HG03025 (cell line): ENCODE results near the gene AIRE.
"Not testable (repeated sequence)": the region's sequence is repeated elsewhere in the genome, so short reads cannot be mapped to it uniquely, and the experiment has no call there.

Experiments used
- ATAC-seq: cut with Tn5 transposase; IDR thresholded peaks from one replicate; pipeline ENCODE4 v1.9.1; 2021; ENCODE audit warnings: mild to moderate bottlenecking, moderate library complexity; ENCODE audit not compliant: unreplicated experiment, low FRiP score

The AIRE gene

DNA sequence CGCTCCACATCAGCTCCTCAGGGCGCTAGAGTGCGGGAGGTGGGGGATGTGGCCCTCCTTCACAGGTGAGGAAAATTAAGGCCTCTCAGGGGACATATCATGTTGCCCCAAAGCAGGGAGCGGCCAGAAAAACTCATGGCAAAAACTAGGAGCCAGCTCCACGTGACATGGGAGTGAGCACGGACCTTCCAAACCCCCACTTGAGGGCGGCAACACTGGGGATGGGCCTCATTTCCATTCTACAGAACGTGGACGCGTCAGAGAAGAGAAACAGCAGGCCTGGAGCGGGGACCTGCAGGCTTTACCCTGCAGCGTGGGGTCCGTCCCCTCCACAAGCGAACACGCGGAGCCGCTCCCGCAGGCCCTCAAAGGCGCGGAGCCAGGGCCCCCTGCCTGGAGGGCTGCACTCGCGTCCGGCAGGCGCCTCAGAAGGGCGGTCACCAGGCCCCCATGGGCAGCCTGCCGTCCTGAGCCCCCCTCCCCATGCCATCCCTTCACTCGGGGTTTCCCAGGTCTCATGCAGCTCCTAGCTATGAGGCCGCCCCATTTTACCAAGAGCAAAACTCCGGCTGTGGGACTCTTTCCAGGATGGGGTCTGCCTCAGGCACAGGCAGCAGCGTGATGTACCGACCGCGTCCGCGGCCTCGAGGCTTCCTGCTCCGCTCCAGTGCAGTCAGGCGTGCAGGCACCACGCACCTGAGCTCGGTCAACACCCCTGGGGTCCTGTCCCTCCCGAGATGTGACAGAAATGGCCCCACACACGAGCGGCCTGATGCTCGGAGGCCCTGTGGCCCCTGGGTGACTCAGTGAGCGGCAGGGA, 48.0 kb downstream of the AIRE start:
- no peak for ATAC-seq

DNA sequence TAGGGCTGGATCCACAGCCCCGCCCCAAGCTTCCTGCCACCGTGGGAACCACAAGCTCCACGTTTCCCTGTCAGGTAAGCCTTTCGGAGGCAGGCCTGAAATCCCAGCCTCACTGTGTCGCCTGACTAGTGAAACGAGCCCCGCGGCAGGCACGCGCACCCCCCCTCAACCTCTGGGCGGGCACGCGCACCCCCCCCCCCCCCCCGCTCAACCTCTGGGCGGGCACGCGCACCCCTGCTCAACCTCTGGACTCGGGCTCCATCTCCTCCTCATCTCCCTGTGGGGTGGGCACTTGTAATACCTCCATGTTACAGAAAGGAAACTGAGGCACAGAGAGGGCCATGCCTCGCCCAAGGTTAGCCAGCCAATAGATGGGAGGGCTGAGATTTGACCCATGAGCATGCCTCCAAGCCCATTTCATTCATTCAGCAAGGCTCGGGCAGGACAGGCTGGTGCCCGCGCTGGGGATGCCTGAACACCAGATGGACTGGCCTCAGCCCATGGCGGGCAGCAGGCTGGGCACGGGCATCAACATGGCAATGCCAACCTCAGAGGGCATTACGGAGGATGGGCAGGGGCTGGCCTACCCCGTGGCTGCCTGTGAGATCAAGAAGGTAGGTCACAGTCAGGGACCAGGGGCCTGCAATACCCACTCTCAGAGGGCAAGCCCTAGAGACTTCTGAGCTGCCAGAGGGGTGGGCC, 48.8 kb downstream of the AIRE start:
- no peak for ATAC-seq

DNA sequence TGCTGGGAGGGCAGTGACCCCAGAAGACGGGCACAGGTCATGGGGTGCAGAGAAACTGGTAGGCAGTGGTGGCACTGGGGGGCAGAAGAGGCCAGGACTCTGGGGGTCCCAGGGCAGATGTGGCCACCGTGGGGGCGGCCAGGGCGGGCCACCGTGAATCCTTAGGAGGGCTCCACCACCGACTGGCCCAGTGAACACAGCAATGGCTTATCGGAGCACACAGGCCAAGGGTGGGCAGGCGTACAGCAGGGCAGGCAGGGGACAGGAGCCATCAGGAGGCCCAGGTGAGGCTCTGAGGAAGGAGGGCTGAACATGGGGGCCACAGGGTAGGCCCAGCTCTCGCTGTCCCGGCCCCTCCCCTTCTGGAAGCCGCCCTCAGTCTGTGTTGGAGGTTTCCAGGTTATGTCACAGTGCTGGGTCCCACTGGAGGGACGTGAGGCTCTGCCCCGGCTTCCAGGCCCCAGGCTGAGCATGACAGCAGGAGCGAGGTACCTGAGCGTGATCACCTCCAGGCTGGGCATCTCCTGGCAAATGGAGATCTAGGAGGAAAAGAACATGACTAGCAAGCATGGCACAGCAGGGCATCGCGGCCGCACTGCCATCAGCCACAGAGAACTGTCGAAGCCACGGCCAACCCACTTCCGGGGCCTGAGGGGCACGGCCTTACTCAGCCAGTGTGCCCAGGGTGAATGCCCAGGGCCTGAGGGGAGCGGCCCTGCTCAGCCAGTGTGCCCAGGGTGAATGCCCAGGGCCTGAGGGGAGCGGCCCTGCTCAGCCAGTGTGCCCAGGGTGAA, 49.8 kb downstream of the AIRE start:
- ATAC-seq, result no peak

DNA sequence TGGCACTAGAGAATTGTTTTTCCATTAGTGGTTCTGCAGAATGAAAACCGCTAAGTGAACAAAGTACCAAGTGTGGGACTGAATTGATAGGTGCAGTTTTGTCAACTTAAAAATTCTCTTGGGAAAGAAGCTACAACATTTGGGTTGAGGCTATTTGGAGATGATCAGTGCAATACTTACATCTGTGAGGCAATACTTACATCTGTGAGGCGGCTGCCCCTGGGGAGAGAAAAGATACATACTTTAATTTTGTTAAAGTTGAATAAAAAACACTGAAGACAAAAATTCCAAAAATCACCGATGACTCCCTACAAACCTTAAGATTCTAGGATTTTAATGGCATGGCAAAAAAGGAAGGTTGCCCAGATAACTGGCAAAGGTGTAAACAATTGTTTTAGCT, 51.8 kb downstream of the AIRE start:
- ATAC-seq, result no peak

DNA sequence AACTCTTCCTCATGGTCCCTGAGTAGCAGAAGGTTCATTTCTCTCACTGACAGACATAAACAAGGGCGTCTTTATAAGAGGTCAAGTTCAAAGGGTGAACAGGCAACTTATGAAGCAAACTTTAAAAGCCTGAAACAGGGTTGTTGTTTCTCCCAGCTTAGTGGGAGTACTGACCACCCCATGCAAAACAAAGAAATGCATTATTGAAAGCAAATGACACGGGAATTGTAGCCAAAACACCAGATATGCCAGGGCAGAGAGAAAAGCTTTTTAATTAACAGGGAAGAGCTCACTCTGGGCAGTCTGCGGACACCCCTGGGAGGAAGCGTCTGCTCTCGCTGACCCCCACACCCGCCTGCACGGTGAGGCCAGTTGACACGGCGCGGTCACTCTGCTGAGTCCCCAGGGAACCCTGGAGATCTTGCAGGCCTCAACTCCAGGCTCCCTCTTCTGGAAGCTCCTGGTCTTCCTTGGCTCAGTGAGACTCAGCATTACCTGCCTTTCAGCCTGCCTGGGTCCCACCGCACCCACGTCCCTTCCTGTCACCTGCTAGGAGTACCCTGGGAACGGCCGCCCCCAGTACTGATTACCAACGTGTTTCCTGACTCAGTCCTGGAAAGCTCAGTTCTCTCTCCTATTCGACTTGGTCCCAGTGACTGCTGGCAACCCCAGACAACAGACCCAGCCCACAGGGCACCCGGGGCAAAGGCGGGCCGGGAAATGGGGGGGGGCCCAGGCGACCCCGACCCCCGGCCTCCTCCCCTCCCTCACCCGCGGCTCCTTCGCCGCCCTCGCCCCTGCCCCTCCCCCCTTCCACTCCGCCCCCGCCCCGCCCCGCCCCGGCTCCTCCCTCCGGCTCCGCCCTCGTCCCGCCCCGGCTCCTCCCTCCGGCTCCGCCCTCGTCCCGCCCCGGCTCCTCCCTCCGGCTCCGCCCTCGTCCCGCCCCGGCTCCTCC, 52.5 kb downstream of the AIRE start:
- no peak for ATAC-seq

DNA sequence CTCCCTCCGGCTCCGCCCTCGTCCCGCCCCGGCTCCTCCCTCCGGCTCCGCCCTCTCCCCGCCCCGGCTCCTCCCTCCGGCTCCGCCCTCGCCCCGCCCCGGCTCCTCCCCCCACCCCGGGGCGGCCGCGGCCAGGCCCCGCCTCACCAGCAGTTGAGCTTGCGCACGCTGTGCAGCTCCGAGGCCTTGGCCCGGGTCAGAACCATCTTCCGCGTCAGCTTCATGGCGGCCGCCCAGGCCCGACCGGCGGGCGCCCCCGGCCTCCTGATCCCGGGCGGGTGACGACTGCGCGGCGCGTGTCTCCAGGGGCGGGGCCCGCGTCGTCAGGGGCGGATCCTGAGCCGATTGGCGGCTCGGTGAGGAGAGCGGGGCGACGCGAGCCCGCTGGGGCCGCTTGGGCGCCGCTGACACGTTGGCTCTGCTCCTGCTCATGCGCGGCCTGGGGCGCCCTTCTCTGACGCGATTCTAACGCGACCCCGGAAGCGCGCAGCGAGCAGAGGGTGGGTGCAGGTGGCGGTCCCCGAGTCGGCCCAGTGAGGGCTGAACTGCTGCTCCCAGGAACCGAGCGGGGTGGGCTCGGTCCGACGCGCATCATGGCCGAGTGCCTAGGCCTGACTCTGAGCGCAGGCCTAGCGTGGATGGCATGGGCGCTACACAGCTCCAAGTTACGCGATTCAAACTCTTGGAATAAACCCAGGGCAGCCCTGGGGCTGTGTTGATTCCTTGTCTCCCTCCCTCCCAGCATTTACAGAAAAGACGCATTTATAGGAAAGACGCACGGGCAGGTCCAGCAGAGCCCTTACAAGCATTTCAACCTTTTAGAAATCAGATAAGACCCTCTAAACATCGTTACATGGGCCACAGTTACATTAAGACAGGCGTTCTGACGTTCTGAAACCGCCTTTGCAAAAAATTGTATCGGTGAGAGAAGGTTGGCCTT, 53.6 kb downstream of the AIRE start, which contains the start of gene CFAP410:
TSS of gene CFAP410 (minus strand) at position 420 of the 940 bp plus-strand sequence. CDS start at position 224, 196 bp downstream.
- ATAC-seq, result peak; percentile 83

DNA sequence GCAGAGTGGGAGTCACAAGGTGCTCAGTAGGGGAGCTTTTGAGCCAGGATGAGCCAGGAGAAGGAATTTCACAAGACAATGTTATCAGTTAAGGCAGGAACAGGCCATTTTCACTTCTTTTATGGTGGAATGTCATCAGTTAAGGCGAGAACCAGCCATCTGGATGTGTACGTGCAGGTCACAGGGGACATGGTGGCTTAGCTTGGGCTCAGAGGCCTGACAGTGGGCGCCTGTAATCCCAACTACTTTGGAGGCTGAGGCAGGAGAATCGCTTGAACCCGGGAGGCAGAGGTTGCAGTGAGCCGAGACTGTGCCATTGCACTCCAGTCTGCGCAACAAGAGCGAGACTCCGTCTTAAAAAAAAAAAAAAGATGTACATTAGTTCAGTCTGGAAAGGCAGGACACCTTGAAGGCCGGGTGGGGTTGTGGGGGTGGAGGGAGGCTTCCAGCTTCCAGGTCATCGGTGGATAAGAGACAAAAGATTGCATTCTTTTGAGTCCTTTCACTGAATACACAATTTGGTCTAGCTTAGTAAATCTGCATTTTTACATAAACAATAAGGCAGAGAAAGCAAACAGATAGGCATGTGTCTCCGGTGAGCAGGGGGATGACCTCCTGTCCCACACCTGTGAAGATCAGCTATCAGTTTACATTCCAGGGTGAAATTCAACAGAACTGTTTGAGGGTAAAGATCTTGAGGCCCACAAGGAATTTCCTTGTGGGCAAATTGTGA, 56.2 kb downstream of the AIRE start:
- not testable (repeated sequence) for ATAC-seq

DNA sequence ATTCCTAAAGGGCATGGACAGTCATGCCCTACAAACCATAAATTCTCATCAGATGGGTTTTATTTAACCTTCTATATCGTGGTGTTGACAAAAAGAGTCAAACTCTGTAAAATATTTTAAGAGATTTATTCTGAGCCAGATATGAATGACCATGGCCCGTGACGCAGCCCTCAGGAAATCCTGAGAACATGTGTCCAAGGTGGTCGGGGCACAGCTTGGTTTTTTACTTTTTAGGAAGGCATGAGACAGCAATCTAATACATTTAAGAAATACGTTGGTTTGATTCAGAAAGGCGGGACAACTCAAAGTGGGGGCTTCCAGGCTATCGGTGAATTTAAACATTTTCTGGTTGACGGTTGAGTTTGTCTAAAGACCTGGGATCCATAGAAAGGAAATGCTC, 57.3 kb downstream of the AIRE start:
- ATAC-seq, result not testable (repeated sequence)

DNA sequence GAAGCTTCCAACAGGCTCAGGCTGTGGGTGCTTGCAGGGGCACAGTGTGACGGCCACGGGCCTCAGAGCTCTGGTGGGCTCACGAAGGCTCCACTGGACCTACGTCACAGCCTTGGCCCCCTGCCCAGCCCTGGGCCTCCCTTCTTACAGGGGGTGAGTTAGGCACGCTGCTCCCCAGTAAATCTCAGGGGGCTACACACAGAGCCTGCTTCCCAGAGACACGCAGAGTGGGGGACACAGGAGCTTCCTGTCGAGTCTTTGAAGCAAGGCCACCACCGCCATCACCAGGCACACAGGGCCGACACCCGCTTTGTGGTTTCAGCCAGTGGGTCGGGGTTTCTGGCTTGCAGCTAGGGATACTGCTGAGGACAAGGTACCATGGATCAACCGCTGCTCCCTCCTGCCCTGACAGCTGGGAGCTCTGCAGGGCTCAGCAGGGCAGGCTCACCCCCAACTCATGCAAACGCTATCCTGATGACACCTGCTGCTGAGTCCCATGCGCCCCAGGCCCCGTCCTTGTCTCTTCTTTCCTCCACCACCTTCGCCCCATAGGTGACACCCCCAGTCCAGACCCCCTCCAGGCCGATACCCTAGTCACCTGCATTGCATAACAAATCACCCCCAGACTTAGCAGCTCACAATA, 59.0 kb downstream of the AIRE start:
- no peak for ATAC-seq

DNA sequence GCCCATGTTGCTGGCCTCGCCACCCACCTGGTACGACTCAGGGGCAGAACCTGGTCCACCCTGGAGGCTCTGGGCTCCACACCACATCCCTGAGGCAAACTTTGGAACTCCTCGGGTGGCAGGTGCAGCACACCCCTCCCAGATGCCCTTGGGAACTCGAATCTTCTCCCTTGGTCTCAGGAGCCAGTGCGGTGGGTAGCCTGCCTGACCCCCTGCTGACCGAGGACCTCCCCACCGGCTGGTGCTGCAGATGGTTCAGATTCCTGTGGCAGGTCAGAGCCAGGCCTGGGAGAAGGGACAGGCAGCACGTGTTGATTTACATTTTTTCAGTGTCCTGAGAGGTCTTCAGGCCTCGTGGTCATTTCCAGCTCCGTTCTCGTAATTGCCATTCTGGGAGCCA, 59.8 kb downstream of the AIRE start:
- no peak for ATAC-seq

DNA sequence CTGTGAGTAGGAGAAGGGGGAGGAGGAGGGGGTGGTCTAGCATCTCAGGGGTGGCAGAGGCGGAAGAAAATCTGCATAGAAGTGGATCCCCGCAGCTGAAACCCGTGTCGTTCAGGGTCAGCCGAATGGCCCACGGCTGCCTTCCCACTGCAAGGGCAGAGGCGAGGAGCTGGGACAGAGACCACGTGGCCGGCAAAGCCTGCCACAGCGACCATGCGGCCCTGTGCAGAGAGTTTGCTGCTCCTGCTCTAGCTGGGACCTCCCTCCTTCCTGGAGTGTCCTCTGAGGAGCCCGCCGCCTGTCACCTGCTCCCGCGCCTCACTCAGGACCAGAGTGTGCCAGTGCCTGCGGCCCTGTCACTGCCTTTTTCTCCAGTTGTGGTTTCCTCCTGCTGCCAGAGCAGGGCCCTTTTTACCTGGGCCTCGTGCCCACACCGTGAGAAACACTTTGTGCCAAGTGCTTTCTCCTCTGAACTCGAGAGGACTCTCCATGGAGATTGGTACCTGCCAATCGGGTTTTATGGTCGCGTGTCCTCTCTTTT, 62.3 kb downstream of the AIRE start:
- no peak for ATAC-seq
